ENCODE results near the gene SAV1. TPM values are rescaled to one million over a fixed set of nuclear protein-coding genes. Genes with fewer than 3 reads are reported as not detected.

Gene SAV1
- total and polyA plus RNA-seq, 2 experiments from 2014 or later: 17.4 to 19.0 TPM

DNA sequence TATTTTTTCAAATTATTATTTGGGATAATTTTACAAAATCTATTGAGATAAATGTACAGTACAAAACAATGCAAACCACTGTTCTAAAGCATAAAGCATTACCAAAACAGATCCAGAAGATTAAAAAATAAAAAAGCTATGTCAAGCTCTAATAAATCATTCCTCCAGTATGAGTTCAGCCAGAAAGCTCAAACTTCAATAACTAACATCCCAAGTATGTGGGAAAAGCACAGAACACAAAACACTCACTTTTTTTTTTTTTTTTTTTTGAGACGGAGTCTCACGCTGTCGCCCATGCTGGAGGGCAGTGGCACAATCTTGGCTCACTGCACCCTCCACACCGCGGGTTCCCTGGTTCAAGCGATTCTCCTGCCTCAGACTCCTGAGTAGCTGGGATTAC is 11.3 kb downstream of the SAV1 start:
- no peak overlapping the region for H3K4me2 ChIP-seq
- no peaks in the 10 kb centered on the region for H3K27me3 ChIP-seq
- H3K36me3 ChIP-seq (replicated peaks; ENCODE audit: insufficient read depth, low read depth): no peaks in the 10 kb centered on the region
- H3K9me2 ChIP-seq (replicated peaks; ENCODE audit: insufficient read depth): no peaks in the 10 kb centered on the region
- no peak for DNase-seq (ENCODE audit: low spot score)
- no peak overlapping the region for H3K4me3 ChIP-seq
- 100% methylated on average over 6 of the region's 6 CpGs for WGBS (ENCODE audit: low lambda C conversion rate, missing lambda C conversion rate)
- peaks cover 54% of the 10 kb centered on the region for H3K79me2 ChIP-seq
- no peak for TF ChIP-seq EZH2phosphoT487 (IDR thresholded peaks at IDR 0.05; ENCODE audit: low read depth, severe bottlenecking, unreplicated experiment)
- TF ChIP-seq, protein P1, sequence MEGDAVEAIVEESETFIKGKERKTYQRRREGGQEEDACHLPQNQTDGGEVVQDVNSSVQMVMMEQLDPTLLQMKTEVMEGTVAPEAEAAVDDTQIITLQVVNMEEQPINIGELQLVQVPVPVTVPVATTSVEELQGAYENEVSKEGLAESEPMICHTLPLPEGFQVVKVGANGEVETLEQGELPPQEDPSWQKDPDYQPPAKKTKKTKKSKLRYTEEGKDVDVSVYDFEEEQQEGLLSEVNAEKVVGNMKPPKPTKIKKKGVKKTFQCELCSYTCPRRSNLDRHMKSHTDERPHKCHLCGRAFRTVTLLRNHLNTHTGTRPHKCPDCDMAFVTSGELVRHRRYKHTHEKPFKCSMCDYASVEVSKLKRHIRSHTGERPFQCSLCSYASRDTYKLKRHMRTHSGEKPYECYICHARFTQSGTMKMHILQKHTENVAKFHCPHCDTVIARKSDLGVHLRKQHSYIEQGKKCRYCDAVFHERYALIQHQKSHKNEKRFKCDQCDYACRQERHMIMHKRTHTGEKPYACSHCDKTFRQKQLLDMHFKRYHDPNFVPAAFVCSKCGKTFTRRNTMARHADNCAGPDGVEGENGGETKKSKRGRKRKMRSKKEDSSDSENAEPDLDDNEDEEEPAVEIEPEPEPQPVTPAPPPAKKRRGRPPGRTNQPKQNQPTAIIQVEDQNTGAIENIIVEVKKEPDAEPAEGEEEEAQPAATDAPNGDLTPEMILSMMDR (IDR thresholded peaks at IDR 0.05; ENCODE audit: poor library complexity): no peak
- TF ChIP-seq EZH2 (IDR thresholded peaks at IDR 0.05; ENCODE audit: borderline replicate concordance): no peak
- H3K27ac ChIP-seq: no peak overlapping the region
- no peaks in the 10 kb centered on the region for H3K9me3 ChIP-seq (ENCODE audit: low read depth)
- no peak overlapping the region for H2AFZ ChIP-seq
- peaks cover 14% of the 10 kb centered on the region for H3K4me1 ChIP-seq (ENCODE audit: insufficient read depth)
- no peaks in the 10 kb centered on the region for H4K20me1 ChIP-seq (ENCODE audit: insufficient read depth, poor library complexity, severe bottlenecking)

DNA sequence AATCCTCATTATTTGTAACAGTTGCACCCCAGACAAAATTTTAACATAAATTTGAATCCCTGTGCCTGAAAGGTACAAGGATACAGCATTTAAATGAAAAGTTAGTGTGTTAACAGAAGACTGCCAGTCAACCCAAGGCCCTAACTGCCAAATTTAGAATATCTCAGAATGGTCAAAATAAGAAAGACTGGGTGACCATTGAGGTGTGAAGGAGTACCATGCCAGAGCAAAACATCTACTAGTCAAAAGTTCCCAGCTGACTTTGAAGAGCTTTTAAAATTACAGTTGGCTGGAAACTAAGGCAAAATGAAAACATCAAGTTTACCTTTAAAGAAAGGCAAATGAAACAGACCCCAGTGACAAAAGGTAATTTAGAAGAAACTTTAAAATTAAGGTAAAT is 18.4 kb downstream of the SAV1 start:
- no peak overlapping the region for H2AFZ ChIP-seq
- H3K4me3 ChIP-seq: no peak overlapping the region
- no peaks in the 10 kb centered on the region for H3K27me3 ChIP-seq
- no peak overlapping the region for H3K27ac ChIP-seq
- H4K20me1 ChIP-seq (ENCODE audit: insufficient read depth, poor library complexity, severe bottlenecking): no peaks in the 10 kb centered on the region
- peaks cover 67% of the 10 kb centered on the region for H3K79me2 ChIP-seq
- H3K9me2 ChIP-seq (replicated peaks; ENCODE audit: insufficient read depth): no peaks in the 10 kb centered on the region
- H3K4me2 ChIP-seq: no peak overlapping the region
- no peaks in the 10 kb centered on the region for H3K36me3 ChIP-seq (replicated peaks; ENCODE audit: insufficient read depth, low read depth)
- TF ChIP-seq EZH2 (IDR thresholded peaks at IDR 0.05; ENCODE audit: borderline replicate concordance) (no peak), EZH2phosphoT487 (IDR thresholded peaks at IDR 0.05; ENCODE audit: low read depth, severe bottlenecking, unreplicated experiment) (no peak)
- TF ChIP-seq, protein P1 (IDR thresholded peaks at IDR 0.05; ENCODE audit: poor library complexity): no peak
- no peak for DNase-seq (ENCODE audit: low spot score)
- no peaks in the 10 kb centered on the region for H3K4me1 ChIP-seq (ENCODE audit: insufficient read depth)
- no peaks in the 10 kb centered on the region for H3K9me3 ChIP-seq (ENCODE audit: low read depth)

DNA sequence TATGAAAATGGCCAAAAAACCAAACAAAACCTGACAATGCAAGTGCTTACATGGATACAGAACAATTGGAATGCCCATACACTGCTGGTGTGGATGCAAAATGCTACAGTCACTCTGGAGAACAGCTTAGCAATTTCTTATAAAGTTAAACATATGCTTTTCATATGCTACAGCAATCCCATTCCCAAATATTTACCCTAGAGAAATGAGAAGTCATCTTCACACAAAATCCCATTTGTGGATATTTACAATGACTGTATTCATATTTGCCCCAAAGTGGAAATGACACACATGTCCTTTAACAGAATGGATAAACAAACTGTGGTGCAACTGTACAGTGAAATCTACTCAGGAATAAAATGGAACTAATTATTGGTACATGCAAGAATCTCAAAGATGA is 20.4 kb downstream of the SAV1 start:
- Histone ChIP-seq H3K9me3 (ENCODE audit: low read depth) (no peaks in the 10 kb centered on the region), H2AFZ (no peak overlapping the region), H3K36me3 (replicated peaks; ENCODE audit: insufficient read depth, low read depth) (no peaks in the 10 kb centered on the region), H3K9me2 (replicated peaks; ENCODE audit: insufficient read depth) (no peaks in the 10 kb centered on the region), H3K4me3 (no peak overlapping the region), H3K79me2 (peaks cover 52% of the 10 kb centered on the region), H3K27ac (no peak overlapping the region), H4K20me1 (ENCODE audit: insufficient read depth, poor library complexity, severe bottlenecking) (no peaks in the 10 kb centered on the region), H3K4me2 (no peak overlapping the region), H3K27me3 (no peaks in the 10 kb centered on the region), H3K4me1 (ENCODE audit: insufficient read depth) (no peaks in the 10 kb centered on the region)
- TF ChIP-seq EZH2 (IDR thresholded peaks at IDR 0.05; ENCODE audit: borderline replicate concordance): no peak
- DNase-seq (ENCODE audit: low spot score): no peak

GRCh38 chr14:50647282-50647681 is 20.8 kb downstream of the SAV1 start:
- no peak overlapping the region for H3K4me2 ChIP-seq

More at GRCh38 chr14:50647282-50647681, 20.8 kb downstream of the SAV1 start:
- H3K36me3 ChIP-seq (replicated peaks; ENCODE audit: insufficient read depth, low read depth): no peaks in the 10 kb centered on the region
- H3K27me3 ChIP-seq: no peaks in the 10 kb centered on the region
- no peaks in the 10 kb centered on the region for H3K9me3 ChIP-seq (ENCODE audit: low read depth)
- H3K79me2 ChIP-seq: peaks cover 47% of the 10 kb centered on the region
- WGBS (ENCODE audit: low lambda C conversion rate, missing lambda C conversion rate): 91% methylated on average over 6 of the region's 6 CpGs
- TF ChIP-seq, protein P1 (IDR thresholded peaks at IDR 0.05; ENCODE audit: poor library complexity): no peak
- no peak for TF ChIP-seq EZH2 (IDR thresholded peaks at IDR 0.05; ENCODE audit: borderline replicate concordance)
- no peak for TF ChIP-seq EZH2phosphoT487 (IDR thresholded peaks at IDR 0.05; ENCODE audit: low read depth, severe bottlenecking, unreplicated experiment)
- H2AFZ ChIP-seq: no peak overlapping the region
- H3K4me1 ChIP-seq (ENCODE audit: insufficient read depth): no peaks in the 10 kb centered on the region
- H3K9me2 ChIP-seq (replicated peaks; ENCODE audit: insufficient read depth): no peaks in the 10 kb centered on the region
- no peak for DNase-seq (ENCODE audit: low spot score)
- H4K20me1 ChIP-seq (ENCODE audit: insufficient read depth, poor library complexity, severe bottlenecking): no peaks in the 10 kb centered on the region
- H3K4me3 ChIP-seq: no peak overlapping the region
- no peak overlapping the region for H3K27ac ChIP-seq

All from hepatocyte (in vitro differentiated cells).